Esophagus mucosa (tissue), 1 donor: ENCODE measurements around the gene MED8. TPM values are rescaled to one million over a fixed set of nuclear protein-coding genes. Genes with fewer than 3 reads are reported as not detected.

Source experiments
- ATAC-seq: fragments of 200-7000 bp; cut with Tn5 transposase; one replicate; pipeline ENCODE4 v1.9.1; 2020
- total RNA-seq: library from RNA; stranded (reverse); gene quantifications from one replicate; pipeline ENCODE4 v1.2.4, GENCODE V29; 2023
- donor health status: DM: yes; HTN: yes; CAD: no.

Gene MED8
- 46.0 TPM for total RNA-seq

GRCh38 chr1:43389326-43390313 lies at the start of gene MED8, which contains the start of gene SZT2:
MED8 (minus strand) TSS chr1:43389800; CDS start chr1:43389764, 36 bp downstream.
SZT2 (plus strand) TSS chr1:43389899; CDS start chr1:43389969, 70 bp downstream.
- peak; percentile 79 for ATAC-seq

DNA sequence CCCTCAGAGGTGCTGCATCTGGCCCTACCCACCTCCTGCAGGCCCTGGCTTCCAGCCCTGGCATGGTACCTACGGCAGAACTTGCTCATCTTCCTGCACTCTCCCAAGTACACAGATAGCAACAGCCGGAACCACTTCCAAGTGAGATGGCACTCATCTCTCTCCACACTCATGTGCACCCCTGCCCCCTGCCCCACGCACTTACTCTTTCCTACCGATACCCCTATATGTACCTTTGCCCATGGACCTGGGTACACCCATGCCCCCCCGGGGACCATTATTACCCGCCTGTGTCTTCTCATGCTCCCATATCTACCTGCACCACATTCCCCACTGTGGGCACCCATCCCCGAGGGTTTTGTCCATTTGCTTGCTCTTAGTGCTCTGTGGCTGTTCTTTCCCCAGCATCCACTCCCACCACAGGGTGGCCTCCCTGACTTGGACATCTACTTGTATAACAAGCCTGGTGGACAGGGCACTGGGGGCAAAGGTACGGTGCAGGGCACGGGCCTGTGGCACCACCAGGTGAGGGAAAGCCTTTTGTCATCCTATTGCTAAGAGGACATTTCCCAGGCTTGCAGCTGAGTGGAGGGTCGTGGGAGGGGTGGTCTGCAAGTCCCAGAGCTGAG lies 49.5 kb upstream of the MED8 start:
- ATAC-seq, result no peak

GRCh38 chr1:43438576-43438952 lies 49.0 kb upstream of the MED8 start:
- ATAC-seq, result no peak

DNA sequence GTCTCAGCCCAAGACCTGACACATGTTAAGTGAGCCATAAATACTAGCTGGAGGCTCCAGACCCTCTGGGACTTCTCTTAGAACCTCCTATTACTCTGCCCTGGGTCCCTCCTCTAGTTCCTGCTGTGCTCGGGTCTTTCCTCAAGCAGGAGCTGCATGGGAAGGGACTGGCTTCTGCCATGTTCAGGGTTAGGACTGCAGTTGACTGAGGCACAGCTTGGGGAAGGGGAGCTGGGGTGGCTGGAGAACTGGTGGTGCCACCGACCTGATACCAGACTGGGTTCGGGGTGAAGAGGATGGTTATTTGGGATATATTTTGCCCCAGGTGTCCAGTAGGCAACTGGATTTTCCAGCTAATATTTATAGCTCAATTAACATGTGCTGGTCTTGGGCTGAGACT lies 48.4 kb upstream of the MED8 start:
- no peak for ATAC-seq

DNA sequence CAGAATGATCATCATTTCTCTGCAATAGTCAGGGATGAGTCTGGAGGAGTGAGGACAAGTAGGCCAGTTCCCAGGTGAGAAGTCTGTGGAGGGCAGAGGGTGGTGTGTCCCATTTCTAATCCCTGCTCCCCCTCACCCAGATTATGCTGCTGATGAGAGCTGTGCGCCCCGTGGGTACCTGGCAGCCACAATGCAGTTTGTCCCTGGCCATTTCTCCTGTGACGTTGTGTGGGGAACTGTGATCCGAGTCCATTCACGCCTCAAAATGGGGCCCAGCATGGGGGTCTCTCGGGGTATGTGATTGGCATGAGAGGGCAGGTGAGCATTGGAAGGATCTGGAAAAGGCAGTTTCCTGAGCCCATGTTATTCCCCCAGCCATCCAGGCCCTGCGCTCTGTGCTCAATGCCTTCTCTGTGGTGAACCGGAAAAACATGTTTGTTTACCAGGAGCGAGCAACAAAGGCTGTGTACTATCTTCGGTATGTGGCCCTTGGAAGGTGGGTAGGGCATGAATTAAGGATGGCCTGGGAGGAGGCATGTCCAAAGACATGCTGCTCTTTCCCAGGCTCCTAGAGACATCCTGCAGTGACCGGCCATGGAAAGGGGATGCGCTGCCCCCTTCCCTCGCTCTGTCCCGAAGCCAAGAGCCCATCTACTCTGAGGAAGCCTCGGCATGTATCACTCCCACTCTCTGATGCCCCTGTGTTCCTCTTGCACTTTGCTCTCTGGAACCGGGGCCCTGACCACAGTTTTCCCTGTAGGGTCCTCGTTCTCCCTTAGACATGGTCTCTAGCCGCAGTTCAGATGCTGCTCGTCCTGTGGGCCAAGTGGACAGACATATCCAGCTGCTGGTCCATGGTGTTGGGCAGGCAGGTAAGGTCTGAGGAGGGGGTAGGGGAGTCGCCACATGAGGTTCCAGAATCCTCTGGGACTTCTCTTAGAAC lies 47.7 kb upstream of the MED8 start:
- ATAC-seq, result no peak

DNA sequence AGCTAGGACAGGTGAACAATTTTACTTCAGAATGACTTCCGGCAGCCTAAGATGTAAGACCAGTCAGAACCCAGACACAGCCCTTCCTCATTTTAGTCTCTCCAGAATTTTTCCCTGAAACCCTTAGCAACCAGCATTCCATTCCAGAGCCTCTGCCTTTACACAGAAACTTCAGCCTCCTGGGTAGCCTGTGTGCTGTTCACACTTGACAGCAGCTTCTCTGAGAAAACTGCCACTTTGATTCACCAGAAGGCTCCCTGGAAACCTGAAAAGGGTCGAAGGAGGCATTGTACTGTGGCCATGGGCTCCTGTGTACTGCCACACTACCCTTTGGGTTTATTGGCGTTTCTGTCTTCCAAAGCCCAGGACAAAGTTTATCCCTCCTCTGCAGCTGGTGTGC lies 46.8 kb upstream of the MED8 start:
- no peak for ATAC-seq

DNA sequence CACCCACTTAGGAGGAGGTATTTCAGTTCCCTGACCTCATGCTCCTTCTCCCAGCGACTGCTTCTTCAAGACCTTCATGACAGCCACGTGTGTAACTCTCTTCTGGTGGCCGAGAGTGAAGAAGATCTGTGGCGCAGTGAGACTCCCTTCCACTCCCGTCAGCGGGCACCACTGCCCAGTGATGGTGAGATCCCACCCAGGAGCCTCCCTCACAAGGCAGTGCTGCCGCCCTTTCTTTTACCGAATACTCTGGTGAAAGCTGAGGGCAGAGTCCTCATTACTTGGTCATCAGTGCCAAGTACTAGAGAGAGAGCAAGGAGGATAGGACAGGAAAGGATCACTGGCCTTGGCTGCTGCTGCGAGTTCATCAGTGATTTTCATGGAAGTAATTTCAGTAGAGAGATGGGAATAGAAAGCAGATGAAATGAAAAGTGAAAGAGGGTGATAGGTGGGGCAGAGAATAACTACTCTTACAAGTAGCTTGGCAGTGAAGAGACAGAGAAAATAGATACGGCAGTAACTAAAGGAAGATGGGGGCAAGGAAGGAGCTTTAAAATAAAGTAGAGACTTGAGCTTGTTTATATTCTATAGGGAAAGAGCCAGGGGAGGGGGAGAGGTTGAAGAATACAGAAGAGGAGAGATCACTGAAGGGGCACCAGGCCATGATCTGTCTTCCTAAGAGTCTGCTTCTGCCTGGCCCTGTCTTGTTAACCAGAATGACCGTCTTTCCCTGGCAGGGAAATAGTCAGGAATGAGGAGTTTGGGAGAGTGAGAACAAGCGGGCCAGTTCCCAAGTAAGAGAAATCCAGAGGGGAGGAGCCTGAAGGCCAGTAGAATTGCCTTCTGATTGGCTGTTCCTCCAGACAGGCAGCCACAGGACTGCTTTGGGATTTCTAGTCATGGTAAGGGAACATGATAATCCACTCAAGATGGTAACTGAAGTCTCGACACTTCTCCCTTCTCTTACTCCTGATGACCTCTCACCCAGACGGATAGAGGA lies 45.8 kb upstream of the MED8 start:
- no peak for ATAC-seq

- ATAC-seq, result no peak
Observed at GRCh38 chr1:43434256-43434655, 44.7 kb upstream of the MED8 start.

DNA sequence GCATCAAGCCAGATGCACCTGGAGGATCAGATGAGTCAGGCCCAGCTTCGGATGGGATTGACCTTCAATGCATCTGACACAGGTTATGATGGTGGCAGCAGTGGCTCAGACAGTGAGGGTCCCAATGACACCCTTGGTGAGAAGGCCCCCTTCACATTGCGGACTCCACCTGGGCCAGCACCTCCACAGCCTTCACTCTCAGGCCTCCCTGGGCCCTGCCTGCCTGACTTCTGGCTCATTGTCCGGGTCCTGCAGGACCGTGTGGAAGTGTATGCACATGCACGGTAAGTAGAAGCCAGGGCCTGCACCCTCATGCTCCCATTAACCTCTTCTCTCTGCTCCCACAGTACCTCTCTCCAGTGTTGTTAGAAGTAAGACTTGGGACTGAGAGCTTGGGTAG lies 43.3 kb upstream of the MED8 start:
- ATAC-seq, result no peak

GRCh38 chr1:43432171-43432860 lies 42.7 kb upstream of the MED8 start:
- no peak for ATAC-seq

DNA sequence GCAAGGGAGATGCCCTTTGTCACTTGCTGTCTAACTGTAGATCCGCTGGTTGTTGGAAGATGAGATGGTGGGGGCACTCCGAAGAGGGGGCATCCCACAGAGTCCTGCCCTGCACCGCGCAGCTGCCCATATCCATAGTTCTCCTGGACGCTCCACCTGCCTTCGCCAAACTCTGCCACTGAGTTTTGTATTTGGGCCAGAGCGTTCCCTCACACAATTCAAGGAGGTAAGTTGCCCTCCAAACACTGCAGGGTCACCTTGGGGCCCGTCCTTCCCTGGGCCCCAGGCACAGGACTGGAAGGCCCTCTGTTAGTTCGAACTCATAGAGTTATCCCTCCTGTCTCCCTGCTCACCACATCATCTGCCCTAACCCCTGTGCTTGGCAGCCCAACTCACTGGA lies 42.1 kb upstream of the MED8 start:
- no peak for ATAC-seq

- no peak for ATAC-seq
Observed at GRCh38 chr1:43430831-43431230, 41.2 kb upstream of the MED8 start.

GRCh38 chr1:43427941-43428340 lies 38.3 kb upstream of the MED8 start:
- no peak for ATAC-seq

DNA sequence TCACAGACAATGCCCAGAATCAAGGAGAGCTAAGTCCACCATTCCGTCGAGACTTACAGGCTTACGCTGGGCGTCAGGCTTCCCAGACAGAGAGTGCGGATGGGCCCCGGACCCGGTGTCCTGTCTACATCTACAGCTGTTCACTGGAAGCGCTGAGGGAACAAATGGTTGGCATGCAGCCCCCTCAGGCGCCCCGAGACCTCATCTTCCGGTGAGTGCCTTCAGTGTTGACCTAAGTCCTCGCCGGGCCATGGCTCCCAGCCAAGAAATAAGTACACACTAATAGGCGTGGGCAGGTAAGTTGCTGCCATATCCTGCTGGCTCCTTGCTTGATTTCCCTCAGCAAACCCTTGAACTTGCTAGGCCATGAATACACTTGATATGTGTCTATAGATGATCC lies 37.9 kb upstream of the MED8 start:
- ATAC-seq, result no peak

- no peak for ATAC-seq
Observed at GRCh38 chr1:43426221-43426620, 36.6 kb upstream of the MED8 start.

DNA sequence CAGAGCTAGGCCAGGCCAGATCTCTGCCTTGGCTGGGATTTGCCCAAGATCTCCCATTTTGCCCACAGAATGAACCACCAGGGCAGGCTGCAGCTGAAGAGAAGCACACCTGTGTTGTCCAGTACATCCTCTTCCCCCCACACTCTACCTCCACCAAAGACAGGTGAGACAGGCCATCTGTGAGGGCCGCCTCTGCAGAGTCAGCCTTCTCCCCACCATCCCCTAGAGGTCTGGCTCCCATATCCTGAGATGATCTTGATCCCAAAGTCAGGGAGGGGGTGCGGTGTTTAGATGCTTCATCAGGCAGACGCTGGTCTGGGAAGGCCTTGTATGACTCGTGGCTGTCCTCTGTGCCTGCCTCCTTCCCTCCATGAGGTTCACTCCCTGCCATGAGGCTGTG lies 35.4 kb upstream of the MED8 start:
- ATAC-seq, result no peak

DNA sequence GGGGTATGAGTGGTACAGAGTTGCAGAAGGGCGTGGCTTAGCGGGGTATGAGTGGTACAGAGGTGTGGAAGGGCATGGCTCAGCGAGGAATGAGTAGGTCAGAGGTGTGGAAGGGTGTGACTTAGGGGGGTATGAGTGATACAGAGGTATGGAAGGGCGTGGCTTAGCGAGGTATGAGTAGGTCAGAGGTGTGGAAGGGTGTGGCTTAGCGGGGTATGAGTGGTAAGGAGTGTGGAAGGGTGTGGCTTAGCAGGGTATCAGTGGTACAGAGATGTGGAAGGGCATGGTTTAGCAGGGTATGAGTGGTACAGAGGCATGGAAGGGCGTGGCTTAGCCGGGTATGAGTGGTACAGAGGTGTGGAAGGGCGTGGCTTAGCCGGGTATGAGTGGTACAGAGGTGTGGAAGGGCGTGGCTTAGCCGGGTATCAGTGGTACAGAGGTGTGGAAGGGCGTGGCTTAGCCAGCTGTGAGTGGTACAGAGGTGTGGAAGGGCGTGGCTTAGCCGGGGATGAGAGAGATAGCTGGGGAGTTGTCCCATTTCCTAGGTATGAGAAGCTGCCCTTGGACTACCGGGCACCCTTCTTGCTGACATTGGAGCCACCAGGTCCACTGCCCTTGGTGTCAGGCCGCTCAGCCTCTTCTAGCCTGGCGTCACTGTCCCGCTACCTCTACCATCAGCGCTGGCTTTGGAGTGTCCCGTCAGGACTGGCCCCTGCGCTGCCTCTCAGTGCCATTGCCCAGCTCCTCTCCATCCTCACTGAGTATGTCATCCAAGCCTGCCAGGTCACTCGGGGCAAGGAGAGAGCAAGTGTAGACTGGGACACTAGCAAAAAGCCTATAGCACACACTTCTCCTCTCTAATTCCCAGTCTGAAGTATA lies 34.3 kb upstream of the MED8 start:
- peak; percentile 78 for ATAC-seq

- ATAC-seq, result peak; percentile 63
Observed at GRCh38 chr1:43422995-43423671, 33.5 kb upstream of the MED8 start.
